H9 (cell line): Measurements from ENCODE around the gene MDK. TPM values are rescaled to one million over a fixed set of nuclear protein-coding genes. Genes with fewer than 3 reads are reported as not detected.

ENCODE experiments used
- DNase-seq: peaks from one replicate; pipeline ENCODE4 v3.0.0-alpha.2; 2017
- H2AFZ ChIP-seq: one replicate; pipeline ENCODE4 v1.6.1; 2013; ENCODE audit warnings: mild to moderate bottlenecking, low read length, control low read depth, moderate library complexity
- H2AK5ac ChIP-seq: 2 replicates; pipeline ENCODE4 v1.6.1; 2013; ENCODE audit warnings: low read length, control low read depth, mixed read lengths; ENCODE audit not compliant: insufficient read length
- H2BK120ac ChIP-seq: one replicate; pipeline ENCODE4 v1.6.1; 2013; ENCODE audit warnings: low read depth, mild to moderate bottlenecking, low read length, control low read depth, inconsistent platforms; ENCODE audit not compliant: poor library complexity, severe bottlenecking
- H2BK12ac ChIP-seq: 2 replicates; pipeline ENCODE4 v1.6.1; 2013; ENCODE audit warnings: low read length, control low read depth, mixed read lengths, low read depth; ENCODE audit not compliant: insufficient read length
- H2BK15ac ChIP-seq: 2 replicates; pipeline ENCODE4 v1.6.1; 2013; ENCODE audit warnings: low read depth, low read length, control low read depth
- H2BK20ac ChIP-seq: one replicate; pipeline ENCODE4 v1.6.1; 2013; ENCODE audit warnings: low read depth, mild to moderate bottlenecking, low read length, control low read depth, inconsistent platforms; ENCODE audit not compliant: poor library complexity, severe bottlenecking
- H2BK5ac ChIP-seq: 2 replicates; pipeline ENCODE4 v1.6.1; 2013; ENCODE audit warnings: low read length, control low read depth, mixed read lengths; ENCODE audit not compliant: insufficient read length
- H3K14ac ChIP-seq: 2 replicates; pipeline ENCODE4 v1.6.1; 2013; ENCODE audit warnings: low read length, control low read depth; ENCODE audit not compliant: insufficient read depth
- H3K18ac ChIP-seq: 2 replicates; pipeline ENCODE4 v1.6.1; 2013; ENCODE audit warnings: low read depth, mild to moderate bottlenecking, mixed read lengths, low read length, control low read depth; ENCODE audit not compliant: insufficient read length
- H3K23ac ChIP-seq: 2 replicates; pipeline ENCODE4 v1.6.1; 2013; ENCODE audit warnings: low read length, control low read depth, mixed read lengths, low read depth; ENCODE audit not compliant: insufficient read length
- H3K23me2 ChIP-seq: 2 replicates; pipeline ENCODE4 v1.6.1; 2013; ENCODE audit warnings: low read depth, mild to moderate bottlenecking, mixed read lengths, low read length, control low read depth; ENCODE audit not compliant: insufficient read length, poor library complexity, severe bottlenecking
- H3K27ac ChIP-seq: 2 replicates; pipeline ENCODE4 v1.5.1; 2013; ENCODE audit warnings: low read length, control low read depth, mixed read lengths, low read depth; ENCODE audit not compliant: insufficient read length
- H3K27me3 ChIP-seq: 2 replicates; pipeline ENCODE4 v1.6.1; 2013; ENCODE audit warnings: low read length, control low read depth, inconsistent platforms; ENCODE audit not compliant: insufficient read depth
- H3K4ac ChIP-seq: 2 replicates; pipeline ENCODE4 v1.6.1; 2013; ENCODE audit warnings: low read depth, mild to moderate bottlenecking, control low read depth, inconsistent platforms, low read length, moderate library complexity
- H3K4me1 ChIP-seq: 2 replicates; pipeline ENCODE4 v1.6.1; 2013; ENCODE audit warnings: low read length, control low read depth, inconsistent platforms; ENCODE audit not compliant: insufficient read depth
- H3K4me2 ChIP-seq: 2 replicates; pipeline ENCODE4 v1.6.1; 2013; ENCODE audit warnings: low read length, control low read depth, mixed read lengths; ENCODE audit not compliant: insufficient read length, insufficient read depth
- H3K56ac ChIP-seq: 2 replicates; pipeline ENCODE4 v1.6.1; 2013; ENCODE audit warnings: low read depth, mild to moderate bottlenecking, mixed read lengths, low read length, control low read depth; ENCODE audit not compliant: insufficient read length
- H3K79me1 ChIP-seq: 2 replicates; pipeline ENCODE4 v1.6.1; 2013; ENCODE audit warnings: low read depth, mild to moderate bottlenecking, moderate library complexity, low read length, control low read depth, inconsistent platforms; ENCODE audit not compliant: insufficient read depth, poor library complexity, severe bottlenecking
- H3K79me2 ChIP-seq: 2 replicates; pipeline ENCODE4 v1.6.1; 2013; ENCODE audit warnings: low read length, control low read depth, inconsistent platforms; ENCODE audit not compliant: insufficient read depth
- H3K9ac ChIP-seq: 2 replicates; pipeline ENCODE4 v1.6.1; 2013; ENCODE audit warnings: low read length, control low read depth, mixed read lengths; ENCODE audit not compliant: insufficient read length; ENCODE audit errors: extremely low read depth
- H3K9me3 ChIP-seq: one replicate; pipeline ENCODE4 v1.6.1; 2013; ENCODE audit warnings: low read depth, low read length, inconsistent platforms; ENCODE audit not compliant: control insufficient read depth
- H3T11ph ChIP-seq: one replicate; pipeline ENCODE4 v1.6.1; 2013; ENCODE audit warnings: mild to moderate bottlenecking, low read length, control low read depth, inconsistent platforms
- H4K20me1 ChIP-seq: one replicate; pipeline ENCODE4 v1.6.1; 2013; ENCODE audit not compliant: control insufficient read depth, insufficient read length, insufficient read depth
- H4K5ac ChIP-seq: 2 replicates; pipeline ENCODE4 v1.6.1; 2013; ENCODE audit warnings: low read depth, mild to moderate bottlenecking, mixed read lengths, low read length, control low read depth; ENCODE audit not compliant: insufficient read length
- H4K8ac ChIP-seq: replicated peaks from 2 replicates; pipeline ENCODE4 v1.6.1; 2013; ENCODE audit warnings: low read length, control low read depth, mixed read lengths, low read depth; ENCODE audit not compliant: insufficient read length
- H4K91ac ChIP-seq: 2 replicates; pipeline ENCODE4 v1.6.1; 2013; ENCODE audit warnings: low read depth, mild to moderate bottlenecking, moderate library complexity, mixed read lengths, low read length, control low read depth; ENCODE audit not compliant: insufficient read length
- H3K27ac Mint-ChIP-seq, 3 experiments: 2 replicates in 2 of 3; 3 replicates in 1 of 3; pipeline ENCODE4 v1.8.0; 2020 to 2021; ENCODE audit warnings: mixed read lengths in 3 of 3, mild to moderate bottlenecking in 1 of 3, moderate library complexity in 1 of 3
- H3K27me3 Mint-ChIP-seq: 2 replicates; pipeline ENCODE4 v1.8.0; 2021; ENCODE audit warnings: low read depth, mild to moderate bottlenecking, moderate library complexity, mixed read lengths
- H3K36me3 Mint-ChIP-seq, 3 experiments: 2 replicates in 2 of 3; 3 replicates in 1 of 3; pipeline ENCODE4 v1.8.0; 2020 to 2021; ENCODE audit warnings: low read depth in 3 of 3, mixed read lengths in 3 of 3; ENCODE audit not compliant: insufficient read depth in 1 of 3
- H3K4me1 Mint-ChIP-seq, 2 experiments: 2 replicates each; pipeline ENCODE4 v1.8.0; 2020; ENCODE audit warnings: mixed read lengths in 2 of 2
- H3K4me3 Mint-ChIP-seq, 2 experiments: 2 replicates in 1 of 2; 3 replicates in 1 of 2; pipeline ENCODE4 v1.8.0; 2020 to 2021; ENCODE audit warnings: mild to moderate bottlenecking in 2 of 2, mixed read lengths in 2 of 2, moderate library complexity in 1 of 2
- H3K9me3 Mint-ChIP-seq, 2 experiments: 2 replicates in 1 of 2; 3 replicates in 1 of 2; pipeline ENCODE4 v1.8.0; 2020; ENCODE audit warnings: mild to moderate bottlenecking in 2 of 2, mixed read lengths in 2 of 2, moderate library complexity in 1 of 2
- CTCF ChIP-seq: fragments of 200-600 bp; sonication (generic); conservative IDR thresholded peaks from 3 replicates; pipeline ENCODE4 v1.8.0; 2021; ENCODE audit warnings: antibody characterized with exemption, mild to moderate bottlenecking
- WGBS: extraction: QIAGEN DNeasy Blood & Tissue Kit; methylation state at CpG from one replicate; pipeline ENCODE4 v1.1.7; 2013; ENCODE audit warnings: missing lambda C conversion rate, low lambda C conversion rate, mixed read lengths; ENCODE audit not compliant: insufficient read length; ENCODE audit errors: extremely low coverage; 5-methylcytosine and 5-hydroxymethylcytosine counted together
- total RNA-seq: library from RNA; stranded (reverse); gene quantifications from 2 replicates; pipeline ENCODE4 v1.2.1, GENCODE V29; 2021

MDK gene
- total RNA-seq, 1 experiment from 2014 or later = 392 TPM

- Histone ChIP-seq H3K27ac (no peak overlapping the region), H2BK120ac (no peak overlapping the region), H3K14ac (no peak overlapping the region), H3T11ph (no peak overlapping the region), H2AFZ (no peak overlapping the region), H2BK12ac (no peak overlapping the region), H3K9me3 (no peaks in the 10 kb centered on the region), H3K9ac (no peak overlapping the region), H3K56ac (no peak overlapping the region), H3K79me1 (no peaks in the 10 kb centered on the region), H2BK20ac (no peak overlapping the region), H3K4me1 (peaks cover 3% of the 10 kb centered on the region; the same call in 1 of the 2 replicates), H4K20me1 (no peaks in the 10 kb centered on the region), H3K27me3 (no peaks in the 10 kb centered on the region), H3K79me2 (no peaks in the 10 kb centered on the region; the same call in 1 of the 2 replicates), H2BK5ac (no peak overlapping the region), H2BK15ac (no peak overlapping the region), H2AK5ac (no peak overlapping the region), H3K4me2 (no peak overlapping the region), H4K8ac (no peak overlapping the region), H3K4ac (no peak overlapping the region), H3K23me2 (no peaks in the 10 kb centered on the region), H3K18ac (no peak overlapping the region), H3K23ac (no peak overlapping the region), H4K91ac (no peak overlapping the region), H4K5ac (no peak overlapping the region)
- H3K27me3 Mint-ChIP-seq = no peaks in the 10 kb centered on the region
- no peak overlapping the region for H3K27ac Mint-ChIP-seq
- no peak for DNase-seq
- peaks cover 10 to 26% (median 23%) of the 10 kb centered on the region in 3 experiments; a peak in 6 of 7 replicates for H3K36me3 Mint-ChIP-seq
- H3K4me3 Mint-ChIP-seq = no peak overlapping the region
- peaks cover 16 to 31% of the 10 kb centered on the region in 2 experiments for H3K4me1 Mint-ChIP-seq
- H3K9me3 Mint-ChIP-seq = no peaks in the 10 kb centered on the region
- WGBS = no CpG with 5 or more reads among the region's 12 CpGs
- TF ChIP-seq CTCF = no peak; the same call in 1 of the 3 replicates
Observed at GRCh38 chr11:46367916-46368267, 13.6 kb upstream of the MDK start.
